GM19452 (cell line): ENCODE results near the gene AATK.
"Not testable (repeated sequence)": the region's sequence is repeated elsewhere in the genome, so short reads cannot be mapped to it uniquely, and the experiment has no call there.

ENCODE experiments used
- ATAC-seq: cut with Tn5 transposase; IDR thresholded peaks from one replicate; pipeline ENCODE4 v1.9.1; 2021; ENCODE audit not compliant: unreplicated experiment

The AATK gene

GRCh38 chr17:81163703-81164370, 2.2 kb downstream of the AATK start:
- no peak for ATAC-seq

- ATAC-seq, result no peak
These were observed 2.8 kb downstream of the AATK start for GRCh38 chr17:81163051-81163695.

DNA sequence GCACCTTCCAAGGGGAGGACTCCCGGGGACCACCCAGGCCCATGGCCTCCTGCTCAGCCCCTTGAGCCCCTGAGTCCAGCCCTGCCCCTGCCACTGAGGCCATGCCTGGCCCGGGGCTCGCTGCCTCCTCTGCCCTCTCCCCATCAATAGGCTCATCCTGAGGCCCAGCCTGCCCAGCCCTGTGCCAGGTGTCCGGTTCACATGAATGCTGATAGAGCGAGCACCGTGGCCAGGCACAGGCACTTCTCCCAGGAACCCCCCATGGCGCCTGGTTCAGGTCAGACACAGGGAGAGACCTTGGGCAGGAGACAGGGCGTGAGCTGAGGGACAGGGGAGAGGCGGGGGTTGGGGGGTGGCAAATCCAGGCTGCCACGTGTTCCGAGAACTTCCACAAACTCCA, 3.5 kb downstream of the AATK start:
- ATAC-seq, result no peak

GRCh38 chr17:81161972-81162371, 4.0 kb downstream of the AATK start:
- no peak for ATAC-seq

DNA sequence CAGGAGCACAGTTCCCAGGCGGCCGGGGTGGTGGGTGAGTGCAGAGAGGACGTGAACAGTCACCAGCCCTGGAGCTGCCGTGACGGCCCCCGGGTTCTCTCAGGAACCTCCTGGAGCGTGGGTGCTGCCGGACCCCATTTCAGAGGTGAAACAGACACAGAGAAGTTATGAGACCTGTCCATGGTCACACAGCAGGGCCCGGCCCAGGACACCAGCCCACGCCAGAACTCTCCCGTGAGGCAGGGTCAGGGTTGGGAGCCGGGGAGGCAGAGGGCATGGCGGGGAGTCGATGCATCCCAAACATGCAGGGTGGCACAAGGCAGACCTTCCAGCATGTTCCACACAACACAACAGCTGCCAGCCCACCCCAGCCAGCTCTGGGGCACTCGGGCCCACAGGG, 4.5 kb downstream of the AATK start:
- no peak for ATAC-seq

GRCh38 chr17:81160747-81161453, 5.1 kb downstream of the AATK start:
- no peak for ATAC-seq

DNA sequence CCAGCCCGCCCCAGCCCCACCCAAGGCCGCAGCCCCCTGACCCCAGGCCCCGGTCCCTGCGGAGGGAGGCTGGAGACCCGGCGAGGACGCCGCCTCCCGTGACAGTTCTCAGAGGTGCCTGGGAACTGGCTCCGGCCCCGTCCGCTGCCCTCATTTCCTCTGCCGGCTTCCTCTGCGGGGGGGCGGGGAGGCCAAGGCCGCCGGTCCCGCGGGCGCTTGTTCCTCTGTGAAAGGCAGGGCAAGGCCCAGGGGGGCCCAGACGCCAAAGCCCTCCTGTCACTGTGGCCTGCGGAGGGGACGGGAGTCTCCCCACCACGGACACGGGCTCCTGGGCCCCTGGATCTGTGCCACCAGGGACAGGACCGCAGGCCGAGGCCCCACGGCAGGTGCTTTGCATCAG, 5.7 kb downstream of the AATK start:
- ATAC-seq, result no peak

DNA sequence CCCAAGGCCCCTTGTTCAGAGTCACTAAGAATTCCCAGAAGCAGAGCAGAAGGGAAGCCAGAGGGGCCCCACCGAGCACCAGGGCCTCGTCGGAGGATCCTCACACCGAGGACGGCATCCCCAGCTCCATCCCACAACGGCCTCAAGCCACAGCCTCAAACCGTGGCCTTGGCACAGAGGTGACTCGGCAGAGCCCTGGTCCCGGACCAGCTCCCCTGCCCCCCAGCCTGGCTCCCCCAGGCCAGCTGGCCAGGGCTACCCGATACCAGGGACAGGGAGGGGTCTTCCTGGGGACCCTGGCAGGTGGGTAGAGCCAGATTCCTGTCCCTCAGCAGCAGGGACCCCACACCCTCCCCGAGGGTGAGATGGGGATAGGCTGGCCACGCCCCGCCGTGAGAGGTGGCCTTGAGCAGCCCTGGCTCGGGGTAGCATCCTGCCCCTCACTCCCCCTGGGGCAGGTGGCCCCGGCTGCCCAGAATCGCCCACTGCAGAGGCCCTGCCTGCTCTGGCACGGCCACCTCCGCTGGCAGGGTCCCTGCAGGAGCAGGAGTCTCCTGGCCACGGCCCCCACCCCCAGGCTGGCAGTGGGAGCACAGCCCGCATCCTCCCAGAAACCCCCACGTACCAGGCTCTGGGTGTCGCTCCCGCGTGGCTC, 6.3 kb downstream of the AATK start:
- no peak for ATAC-seq

DNA sequence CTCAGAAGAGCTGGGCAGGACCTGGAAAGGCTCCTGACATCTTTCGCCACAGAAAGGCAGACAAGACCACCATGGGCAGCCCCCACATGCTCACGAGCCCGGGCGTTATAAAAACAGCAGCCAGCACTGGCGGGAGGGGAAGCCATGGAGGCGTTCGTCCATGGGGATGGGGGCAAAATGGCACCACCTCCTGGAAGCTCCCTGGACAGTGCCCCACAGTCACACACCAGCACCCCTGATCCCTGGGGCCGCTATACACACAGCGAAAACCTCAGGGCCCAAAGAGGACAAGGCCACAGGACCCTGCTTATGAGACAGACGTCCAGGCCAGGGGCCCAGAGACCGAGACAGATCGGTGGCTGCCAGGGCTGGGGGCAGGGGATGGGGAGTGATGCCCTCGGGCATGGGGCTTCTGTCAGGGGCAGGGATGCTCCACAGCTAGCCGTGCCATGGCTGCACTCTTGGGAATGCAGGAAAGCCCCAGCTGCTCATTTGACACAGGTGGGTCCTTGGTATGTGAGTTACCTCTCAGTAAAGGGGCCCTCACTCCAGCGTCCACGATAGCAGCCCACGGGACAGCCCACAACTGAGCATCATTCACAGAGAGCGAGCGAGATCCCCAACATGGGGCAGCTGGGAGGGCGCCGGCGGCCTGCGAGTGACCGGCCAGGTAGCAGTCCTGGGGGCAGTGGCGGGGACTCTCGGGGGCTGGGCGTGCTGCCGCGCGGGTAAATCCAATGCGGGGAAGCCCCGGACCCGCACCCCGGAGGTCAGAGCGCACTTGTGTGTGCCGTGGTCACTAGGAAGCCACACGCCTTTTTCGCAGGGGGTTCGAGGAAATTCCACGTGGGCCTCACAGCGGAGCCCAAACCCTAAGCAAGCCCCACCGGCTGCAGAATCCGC, 7.1 kb downstream of the AATK start:
- no peak for ATAC-seq

DNA sequence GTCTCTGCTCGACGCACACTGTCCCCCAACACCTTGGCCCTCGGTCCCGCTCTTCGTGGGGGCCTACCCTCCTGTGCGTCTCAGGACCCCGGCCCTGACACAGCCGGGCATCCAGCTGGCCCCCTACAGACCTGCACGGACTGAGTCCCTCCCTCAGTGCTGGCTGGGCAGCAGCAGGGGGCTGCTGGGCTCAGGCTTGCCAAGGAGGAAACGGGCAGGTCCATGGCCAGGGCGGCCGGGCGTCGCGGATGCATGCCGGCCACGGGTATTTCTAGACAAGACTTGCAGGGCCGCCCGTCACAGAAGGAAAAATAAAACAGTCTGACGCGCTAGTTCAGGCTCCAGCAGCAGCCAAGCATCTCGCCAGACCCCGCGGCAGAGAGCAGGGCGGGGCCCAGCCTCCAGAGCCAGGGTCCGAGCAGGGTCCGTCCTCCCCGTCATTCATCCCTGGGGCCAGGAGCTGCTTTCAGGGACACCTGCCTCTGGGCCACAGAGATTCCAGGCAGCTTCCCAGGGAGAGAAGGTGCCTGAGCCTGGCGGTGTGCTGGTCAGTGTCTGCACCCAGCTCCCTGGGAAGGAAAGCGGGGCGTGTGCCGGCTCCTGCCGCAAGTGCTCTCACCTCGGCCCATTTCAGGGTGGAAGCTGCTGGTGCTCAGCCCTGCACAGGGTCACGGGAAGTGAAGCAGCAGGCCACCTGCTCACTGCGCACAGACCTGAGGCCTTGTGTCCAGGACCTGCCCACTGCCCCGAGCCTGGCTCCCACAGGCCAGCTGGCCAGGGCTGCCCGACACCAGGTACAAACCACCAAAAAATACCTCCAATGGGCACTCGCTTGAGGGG, 8.0 kb downstream of the AATK start:
- ATAC-seq, result no peak

DNA sequence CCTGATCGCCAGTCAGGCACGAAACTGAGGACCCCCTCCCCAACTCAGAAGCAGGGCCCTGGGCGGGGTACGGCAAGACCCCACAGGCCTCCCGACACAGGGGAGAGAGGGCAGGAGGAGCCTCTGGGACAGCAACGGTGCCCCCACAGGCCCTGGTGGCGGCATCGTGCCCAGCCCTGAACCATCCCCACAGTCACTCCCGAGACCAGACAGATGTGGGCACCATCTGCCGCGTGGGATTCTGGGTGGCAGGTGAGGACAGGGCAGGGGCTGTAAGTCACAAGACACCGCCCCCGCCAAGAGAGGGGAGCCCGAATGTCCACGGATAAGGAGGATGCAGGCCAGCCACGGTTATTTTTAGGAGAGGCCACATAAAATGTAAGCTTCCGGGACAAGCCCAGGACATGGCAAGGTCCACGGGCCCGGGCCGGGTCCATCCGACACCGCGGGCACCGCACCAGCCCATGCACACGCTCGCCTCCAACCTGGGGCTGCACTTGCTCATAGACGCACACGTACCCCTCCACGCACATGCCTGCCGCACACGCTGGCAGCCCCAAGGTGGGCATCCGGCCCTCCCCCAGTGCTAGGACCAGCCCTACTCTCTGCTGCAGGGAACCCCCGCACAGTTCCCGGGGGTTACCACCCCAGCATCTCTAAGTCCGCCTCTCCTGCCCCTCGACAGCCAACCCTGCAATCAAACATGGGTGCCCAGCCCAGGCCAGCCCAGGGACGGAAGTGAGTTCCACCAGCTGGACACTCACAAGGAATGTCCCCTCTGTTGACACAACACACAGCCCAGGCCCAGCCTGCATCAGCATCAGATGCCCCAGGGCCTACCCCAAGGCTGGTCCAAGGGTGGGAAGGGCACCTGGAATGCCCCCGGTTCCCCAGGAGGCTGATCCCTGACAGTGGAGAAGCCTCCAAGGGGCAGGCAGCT, 8.9 kb downstream of the AATK start:
- ATAC-seq, result no peak

DNA sequence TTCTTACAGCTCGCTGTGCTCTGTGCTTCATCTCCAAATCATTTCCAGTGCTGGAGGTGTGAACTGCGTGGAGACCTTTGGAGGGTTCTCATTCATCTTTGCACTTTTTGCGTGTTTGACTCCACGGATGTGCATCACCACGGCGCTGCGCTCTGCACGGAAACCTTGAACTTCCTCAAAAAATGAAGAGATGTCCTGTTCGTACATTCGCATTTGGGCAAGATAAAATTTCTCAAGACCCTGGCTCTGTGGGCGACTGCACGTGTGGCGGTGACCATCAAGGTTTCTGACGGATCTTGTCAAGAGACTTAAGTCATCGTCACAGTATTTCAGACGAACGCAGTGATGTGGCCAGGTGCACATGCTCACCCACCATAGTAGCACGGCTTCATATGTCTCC, 11.1 kb downstream of the AATK start:
- no peak for ATAC-seq

GRCh38 chr17:81154016-81154415, 12.0 kb downstream of the AATK start:
- ATAC-seq, result not testable (repeated sequence)

DNA sequence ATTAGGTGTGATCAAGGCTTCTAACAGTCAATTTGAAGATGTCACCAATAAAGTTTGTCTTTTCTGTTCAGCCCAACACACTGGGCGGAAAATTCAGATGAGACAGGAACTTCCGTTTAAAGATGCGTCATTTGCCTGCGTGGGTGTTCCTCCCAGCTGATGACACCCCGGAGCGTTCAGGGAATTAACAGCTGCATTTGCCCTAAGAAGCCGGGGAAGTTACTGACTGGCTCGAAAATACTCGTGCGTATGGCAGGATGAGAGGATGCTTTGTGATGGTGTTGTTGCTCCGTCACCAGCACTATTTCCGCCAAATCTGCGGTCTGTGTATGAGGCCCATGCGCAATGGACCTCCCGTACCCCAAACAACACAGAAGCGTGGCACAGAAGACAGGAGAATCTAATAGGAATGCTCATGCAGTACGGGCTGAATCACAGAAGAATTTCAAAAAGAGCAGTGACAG, 12.6 kb downstream of the AATK start:
- ATAC-seq, result no peak

DNA sequence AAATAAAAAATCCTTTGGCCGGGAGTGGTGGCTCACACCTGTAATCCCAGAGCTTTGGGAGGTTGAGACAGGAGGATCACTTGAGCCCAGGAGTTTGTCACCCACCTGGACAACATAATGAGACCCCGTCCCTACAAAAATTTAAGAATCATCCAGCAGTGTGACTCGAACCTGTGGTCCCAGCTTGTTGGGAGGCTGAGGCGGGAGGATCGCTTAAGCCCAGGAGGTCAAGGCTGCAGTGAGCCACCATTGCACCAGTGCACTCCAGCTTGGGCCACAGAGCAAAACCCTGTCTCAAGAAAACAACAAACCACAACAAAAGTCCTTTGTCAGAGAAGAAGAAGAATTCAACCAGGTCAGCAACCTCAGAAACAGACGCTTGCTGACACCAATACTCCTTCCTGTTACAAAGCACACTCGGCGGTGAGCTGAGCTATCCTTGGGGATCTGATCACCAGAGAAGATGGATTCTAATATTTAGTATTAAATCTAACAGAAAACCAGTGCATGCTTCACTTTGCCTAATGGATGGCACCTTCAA, 13.7 kb downstream of the AATK start:
- no peak for ATAC-seq

- no peak for ATAC-seq
These were observed 14.7 kb downstream of the AATK start for GRCh38 chr17:81151278-81151677.

DNA sequence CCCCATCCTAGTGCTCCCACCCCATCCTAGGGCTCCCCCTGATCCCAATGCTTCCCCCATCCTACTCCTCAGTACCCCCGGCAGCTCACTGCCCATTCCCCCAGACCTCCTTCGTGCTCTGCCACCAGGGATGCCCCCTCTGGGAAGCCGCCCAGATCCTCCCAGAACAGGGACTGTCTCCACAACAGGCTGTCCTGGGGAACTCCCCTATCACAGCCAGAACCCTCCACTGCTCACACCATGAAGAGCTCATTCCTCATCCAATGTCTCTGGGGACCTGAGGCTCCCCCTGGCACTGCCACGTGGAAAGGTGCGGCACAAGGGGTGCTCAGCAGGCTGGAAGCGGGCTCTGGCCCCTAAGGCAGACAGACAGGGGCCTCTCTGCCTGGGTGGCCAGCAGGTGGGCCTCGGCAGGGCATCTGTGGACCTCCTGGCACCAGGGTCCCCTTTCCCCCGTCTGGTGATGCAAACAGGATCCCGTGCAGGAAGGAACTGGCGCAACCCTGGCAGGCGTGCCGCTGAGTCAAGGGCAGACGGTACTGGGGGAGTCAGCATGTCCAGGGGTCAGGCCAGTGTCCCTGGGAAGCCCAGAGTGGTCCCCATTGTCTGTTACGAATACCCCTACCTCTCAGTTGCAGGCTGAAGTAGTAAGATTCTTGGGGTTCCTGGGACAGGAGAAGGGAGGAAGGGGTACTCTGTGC, 15.5 kb downstream of the AATK start:
- no peak for ATAC-seq
